NCI-H460 (cell line): ENCODE data around the gene PFDN1. TPM values are rescaled to one million over a fixed set of nuclear protein-coding genes. Genes with fewer than 3 reads are reported as not detected.
A peak's percentile ranks its signal among the peaks of the same experiment; 100 is the strongest.

ENCODE experiments used
- DNase-seq: peaks from one replicate; pipeline ENCODE4 v3.0.0-alpha.2; 2016; ENCODE audit warnings: low read depth; ENCODE audit errors: extremely low read depth
- total RNA-seq: library from RNA; depleted of rRNA; stranded (reverse); fragments of >200 nt; shearing (Covaris generic); gene quantifications from 2 replicates; pipeline ENCODE4 v1.2.3, GENCODE V29; 2014

Gene PFDN1
- total RNA-seq, 1 experiment from 2014 or later = 84.3 TPM

DNA sequence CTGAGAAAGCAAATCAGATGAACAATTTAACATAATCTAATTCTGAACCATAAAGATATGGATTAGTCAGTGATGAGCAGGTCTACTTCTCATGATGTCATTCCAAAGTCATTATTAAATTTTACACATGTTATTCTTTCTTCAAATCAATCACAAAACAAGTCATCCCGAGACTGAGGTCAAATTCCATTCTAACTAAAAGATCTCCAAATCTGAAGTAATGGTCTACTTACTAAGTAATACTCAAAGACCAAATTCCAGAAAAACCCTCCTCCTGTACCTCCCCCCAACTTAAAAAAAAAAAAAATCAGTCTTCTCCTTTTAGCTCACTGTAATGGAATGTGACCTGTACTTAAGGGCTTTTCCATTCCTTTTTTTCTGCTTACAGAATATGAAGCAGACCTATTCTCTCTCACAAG lies 4.7 kb downstream of the PFDN1 start:
- DNase-seq = no peak

DNA sequence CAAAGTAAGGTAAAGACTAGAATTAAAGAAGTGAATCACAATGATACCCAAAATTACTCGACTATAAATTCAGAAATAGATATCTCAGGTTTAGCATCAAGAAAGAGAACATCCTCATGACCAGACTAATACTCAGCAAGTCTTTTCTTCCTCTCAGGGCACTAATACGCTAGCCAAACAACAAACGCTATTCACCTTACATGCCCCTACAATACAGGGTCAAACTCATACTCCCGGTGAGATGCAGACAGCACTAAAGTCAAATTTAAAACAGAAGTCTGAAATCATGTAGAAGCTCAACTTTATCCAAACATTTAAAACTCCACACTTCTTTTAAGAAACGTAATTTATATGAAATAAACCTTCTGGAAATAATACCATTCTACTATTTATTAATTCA lies 5.6 kb downstream of the PFDN1 start:
- DNase-seq = no peak

DNA sequence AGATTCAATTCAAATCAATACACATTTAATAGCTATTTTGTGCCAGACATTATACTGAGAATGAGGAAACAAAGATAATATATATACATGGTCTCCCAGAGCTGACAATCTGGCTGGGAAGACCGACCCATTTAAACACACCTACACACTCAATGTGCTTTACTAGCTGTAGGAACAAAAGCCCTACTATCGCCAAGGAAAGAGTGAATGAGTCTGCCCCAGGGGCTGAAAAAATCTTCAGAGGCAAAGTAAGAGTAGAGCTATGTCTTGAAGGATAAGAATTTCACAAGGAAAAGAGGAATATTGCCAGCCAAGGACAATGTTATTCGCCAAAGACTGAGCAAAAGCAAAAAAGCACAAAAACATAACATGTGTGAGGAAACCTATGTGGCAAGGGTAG lies 6.6 kb downstream of the PFDN1 start:
- no peak for DNase-seq

DNA sequence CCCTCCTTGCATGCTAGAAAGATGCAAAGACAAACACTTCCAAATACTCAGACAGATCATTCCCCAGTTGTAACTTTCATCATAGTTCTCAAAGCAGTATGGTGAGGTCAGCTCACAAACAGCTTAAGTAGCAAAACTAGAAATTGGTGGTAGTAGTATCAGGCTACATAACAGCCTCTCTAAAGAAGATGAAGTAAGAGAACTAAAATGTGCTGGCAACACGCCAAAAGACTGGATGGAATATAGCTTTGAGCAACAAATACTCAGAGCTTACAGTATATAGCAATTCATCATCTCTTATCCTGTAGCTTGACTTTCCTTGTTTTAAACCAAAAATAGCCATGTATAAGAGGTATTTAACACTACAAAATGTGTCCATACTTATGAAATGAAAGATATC lies 7.5 kb downstream of the PFDN1 start:
- DNase-seq = peak; percentile 48

DNA sequence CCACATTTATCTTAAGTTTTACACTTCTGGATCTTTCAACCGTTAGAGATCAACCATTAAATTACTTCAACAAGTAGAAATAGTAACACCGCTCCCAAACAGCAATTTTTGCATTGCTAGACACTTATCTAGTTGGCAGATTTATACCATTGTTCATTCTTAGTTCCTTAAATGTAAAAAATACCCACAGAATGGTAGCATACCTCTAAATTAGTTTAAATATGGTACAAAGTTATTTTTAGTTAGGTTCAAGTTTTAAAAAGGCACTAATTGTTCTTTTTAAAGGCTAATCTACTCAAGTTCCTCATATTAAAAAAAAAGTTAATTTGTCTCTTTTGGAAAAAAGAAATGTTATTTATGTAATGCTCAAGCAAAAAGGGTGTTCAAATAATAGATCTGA lies 8.1 kb downstream of the PFDN1 start:
- no peak for DNase-seq

DNA sequence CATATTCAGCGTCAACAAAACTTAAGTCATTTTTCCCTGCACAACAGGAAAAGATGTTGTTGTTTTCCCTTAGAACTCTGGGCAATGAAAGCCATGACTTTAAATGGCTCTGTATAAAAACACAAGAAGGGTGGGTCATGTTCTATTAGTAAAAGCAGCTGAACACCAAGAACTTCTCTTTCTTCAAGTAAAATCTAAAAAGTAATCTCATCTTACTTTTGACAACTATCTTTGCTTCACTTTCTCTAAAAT lies 9.1 kb downstream of the PFDN1 start:
- DNase-seq = no peak

DNA sequence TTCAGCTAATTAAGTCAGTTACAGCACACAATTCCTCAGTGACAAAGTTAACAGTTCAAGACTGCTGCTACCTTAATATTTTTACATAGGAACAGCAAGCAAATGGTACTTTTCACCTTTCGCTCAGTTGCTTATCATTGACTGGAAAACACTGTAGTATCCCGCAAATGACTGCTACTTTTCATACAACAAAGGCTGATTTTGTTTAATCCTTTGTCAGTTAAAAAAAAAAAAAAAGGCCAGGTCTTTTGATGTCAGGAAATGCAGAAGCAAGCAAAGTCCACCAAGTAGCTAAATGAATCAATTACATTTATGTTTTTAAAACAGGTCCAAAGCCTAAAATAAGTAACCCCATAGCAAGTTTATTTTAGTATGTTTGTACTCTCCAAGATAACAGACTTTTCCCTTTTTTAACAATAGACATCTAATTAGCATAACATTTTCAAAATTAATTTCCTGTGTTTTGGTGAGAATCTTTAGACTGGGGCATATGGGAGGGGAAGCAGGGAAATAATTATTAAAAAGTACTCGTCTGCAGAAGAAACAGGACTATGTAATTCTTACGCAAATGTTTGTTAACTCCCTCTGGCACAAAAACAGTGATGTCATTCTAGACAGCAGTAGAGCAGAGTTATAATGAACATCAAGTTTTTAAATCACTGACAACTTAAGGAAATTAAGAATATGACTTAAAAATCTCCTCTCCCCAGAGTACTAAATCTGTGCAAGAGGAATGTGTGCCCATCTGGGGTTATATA lies 9.6 kb downstream of the PFDN1 start:
- no peak for DNase-seq

DNA sequence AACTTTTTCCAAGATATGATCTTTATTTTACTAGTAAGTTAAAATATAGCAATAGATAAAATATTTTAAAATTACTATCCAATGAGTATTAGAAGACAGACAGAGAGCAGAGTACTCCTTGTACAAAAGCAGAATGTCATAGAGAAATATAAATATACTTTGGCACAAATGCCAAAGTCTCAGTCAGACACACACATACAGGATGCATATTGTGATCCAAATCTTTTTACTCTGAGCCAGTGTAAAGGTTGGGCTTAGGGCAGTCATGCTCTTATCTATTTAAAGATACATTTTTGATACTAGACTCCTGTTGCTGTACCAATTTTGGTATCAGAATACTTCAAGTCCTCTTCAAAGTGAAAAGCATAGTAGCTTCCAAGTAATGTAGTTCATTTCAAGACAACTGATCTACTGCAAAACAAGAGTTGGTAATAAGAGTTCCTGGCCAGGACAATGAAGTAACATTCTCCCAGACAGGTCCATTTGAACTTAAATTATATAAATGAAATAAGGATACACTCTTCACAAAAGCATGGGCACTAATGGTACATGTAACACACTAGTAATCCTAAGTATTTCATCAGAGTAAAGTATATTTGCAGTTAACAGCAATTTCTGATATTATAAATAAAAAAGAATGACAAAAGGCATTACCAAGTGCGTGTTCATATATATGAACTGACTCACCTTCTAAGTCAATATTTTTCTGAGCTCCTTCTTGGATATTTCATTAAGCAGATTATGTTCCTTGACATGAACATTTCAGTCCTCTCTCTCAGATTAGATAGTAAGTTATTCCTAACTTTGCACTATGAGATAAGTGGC lies 10.5 kb downstream of the PFDN1 start:
- peak; percentile 32 for DNase-seq

DNA sequence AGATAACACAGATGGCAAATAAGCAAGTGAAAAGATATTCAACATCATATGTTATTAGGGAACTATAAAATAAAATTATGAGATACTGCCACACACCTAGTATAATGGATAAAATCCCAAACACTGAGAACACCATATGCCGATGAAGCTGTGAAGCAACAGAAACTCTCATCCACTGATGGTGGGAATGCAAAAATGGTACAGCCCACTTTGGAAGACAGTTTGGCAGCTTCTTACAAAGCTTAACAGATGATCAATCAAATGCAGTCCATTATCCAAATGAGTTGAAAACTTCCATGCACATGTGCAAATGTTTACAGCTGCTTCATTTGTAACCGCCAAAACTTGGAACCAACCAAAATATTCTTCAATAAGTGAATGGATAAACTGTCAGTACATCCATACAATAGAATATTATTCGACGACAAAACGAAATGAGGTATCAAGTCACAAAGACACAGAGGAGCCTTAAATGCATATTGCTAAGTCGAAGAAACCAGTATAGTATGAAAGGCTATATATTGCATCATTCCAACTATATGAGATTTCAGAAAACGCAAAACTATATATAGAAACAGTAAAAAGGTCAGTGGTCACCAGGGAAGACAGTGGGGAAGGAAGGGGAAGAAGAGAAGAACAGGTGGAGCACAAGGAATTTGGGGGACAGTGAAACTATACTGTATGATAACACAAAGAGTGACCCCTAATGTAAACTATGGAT lies 14.9 kb downstream of the PFDN1 start:
- DNase-seq = no peak

DNA sequence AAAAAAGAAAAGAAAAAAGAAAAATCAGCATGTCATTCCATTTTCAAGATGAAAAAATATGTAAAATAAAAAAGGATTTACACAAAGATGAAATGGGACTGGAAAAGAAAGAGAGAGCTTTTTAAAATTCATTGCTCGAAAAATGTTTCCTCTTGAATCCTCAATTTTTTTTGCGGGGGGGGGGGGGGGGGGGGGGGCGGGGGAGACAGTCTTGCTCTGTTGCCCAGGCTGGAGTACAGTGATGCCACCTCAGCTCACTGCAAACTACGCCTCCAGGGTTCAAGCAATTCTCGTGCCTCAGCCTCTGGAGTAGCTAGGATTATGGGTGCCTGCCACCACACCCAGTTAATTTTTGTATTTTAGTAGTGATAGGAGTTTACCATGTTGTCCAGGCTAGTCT lies 16.5 kb downstream of the PFDN1 start:
- DNase-seq = no peak

DNA sequence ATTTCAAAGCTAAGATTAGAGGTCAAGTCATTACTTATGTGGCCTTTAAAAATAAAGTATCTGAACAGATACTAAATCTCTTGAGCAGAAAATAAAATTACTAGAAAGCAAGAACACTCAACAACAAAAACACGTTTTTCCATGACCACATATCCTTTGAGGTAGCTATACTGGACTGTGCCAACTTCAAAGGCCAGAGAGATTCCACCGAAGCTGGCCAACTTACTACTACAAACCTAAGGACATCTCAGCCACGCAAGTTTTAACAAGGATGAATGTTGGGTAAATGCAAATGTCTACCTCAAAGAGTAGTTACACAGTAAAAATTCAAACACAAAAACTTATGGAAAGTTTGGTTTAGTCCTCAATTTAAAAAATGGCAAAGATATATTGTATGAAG lies 18.9 kb downstream of the PFDN1 start:
- DNase-seq = no peak

DNA sequence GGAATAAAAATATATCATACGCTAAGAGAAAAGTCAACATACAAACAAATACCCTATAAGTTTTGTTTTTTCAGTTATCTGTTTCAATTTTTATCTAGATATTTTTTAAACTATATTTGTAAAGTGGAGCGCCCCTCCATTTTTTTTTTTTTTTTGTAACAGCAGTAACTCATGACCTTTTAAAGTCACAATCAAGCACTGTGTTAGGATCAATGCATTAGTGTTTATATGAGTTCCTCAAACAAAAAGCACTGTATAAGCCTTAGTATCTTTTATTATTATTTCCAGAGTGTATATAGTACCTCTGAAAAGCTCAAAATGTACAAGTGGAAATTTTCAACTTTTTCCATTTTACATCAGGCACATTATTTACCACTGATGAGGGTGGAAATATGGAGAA lies 20.6 kb downstream of the PFDN1 start:
- no peak for DNase-seq

DNA sequence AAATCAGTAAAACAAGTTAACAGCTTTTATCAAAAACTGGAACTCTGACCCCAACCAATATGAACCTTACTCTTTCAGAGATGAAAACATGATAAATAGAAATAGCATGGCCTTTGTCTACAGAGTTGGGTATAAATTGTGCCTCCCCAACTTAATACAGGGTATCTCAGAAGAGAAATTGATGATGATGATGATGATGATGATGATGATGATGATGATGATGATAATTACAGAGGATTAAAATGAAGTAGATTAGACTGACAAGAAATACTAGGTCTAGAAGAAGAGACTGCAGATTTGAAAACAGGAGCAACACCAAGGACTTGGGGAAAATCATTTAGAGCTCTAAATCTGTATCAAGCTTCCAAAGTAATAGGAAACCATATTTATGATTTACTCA lies 27.1 kb downstream of the PFDN1 start:
- no peak for DNase-seq

DNA sequence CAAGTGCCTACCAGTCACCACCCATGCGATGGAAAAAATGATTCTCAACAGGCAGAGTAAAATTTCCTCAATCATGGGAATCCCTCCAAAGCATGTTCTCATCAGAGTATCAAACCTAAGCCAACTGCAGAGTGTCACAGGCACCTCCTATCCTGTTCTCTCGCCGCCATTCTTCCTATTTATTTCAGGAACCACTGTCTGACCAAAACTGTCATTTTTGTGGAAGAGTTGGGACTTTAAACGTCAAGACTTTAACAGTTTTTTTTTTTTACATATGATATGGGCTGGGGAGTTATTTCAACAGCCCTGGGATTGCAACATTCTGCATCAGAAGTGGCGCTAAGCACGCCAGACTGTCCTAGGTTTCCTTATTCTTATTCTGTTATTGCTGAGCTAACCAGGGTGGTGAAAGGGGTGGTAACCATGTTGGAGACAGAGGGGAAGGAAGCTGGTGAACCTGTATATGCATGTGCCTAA lies 29.5 kb downstream of the PFDN1 start:
- DNase-seq = no peak

DNA sequence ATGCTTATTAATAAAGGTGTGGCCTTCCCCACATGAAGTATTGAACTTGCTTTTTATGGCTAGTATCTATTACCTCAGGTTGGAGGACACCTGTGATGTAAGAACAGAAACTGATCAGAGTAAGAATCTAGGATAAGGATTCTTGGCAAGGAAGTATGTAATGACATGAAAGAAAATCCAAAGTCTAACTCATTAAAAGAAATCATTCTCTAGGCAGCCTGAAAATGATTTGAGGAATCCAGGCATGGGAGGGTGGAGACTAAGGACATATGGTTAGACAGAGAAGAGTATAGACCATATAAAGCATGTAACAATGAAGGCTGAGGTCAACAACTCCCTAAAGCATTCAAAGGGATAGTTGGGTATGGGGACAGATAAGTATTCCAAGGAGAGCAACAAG lies 32.9 kb downstream of the PFDN1 start:
- no peak for DNase-seq

DNA sequence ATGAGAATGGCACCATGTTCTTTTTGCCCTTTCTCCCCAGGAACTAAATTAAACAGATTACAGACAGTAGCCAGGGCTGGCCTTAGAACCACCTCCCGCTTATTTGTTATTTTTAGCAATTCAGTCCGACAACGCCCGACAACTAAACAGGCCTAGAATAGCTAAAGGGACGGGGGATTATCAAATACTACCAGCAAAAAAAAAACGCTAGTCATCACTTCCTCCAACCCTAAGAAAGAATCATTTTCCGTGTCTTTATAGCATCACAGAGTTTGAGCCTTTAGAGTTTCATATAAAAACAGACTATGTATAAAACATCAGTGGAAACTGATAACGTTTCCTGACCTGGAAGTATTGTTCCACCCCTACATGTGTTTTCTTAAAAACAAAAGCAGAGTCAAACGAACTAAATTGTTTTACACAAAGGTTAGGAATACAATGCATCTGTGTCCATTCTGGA lies 35.3 kb downstream of the PFDN1 start:
- DNase-seq = no peak

DNA sequence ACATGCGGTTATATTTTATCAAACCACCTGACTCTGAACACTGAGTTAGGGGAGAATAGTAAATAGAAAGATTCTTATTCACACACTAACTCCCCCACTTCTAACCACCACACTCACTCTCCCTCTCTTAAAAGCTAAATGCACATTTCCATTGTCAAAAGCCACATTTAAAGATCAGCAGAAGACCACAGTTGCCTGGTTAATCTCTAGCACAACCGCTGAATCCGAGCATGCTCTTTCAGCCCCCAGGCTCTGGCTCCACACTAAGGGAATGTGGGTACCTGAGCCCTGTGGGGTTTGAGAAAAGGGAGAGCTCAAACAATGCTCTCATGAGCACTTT lies 35.7 kb downstream of the PFDN1 start:
- no peak for DNase-seq

DNA sequence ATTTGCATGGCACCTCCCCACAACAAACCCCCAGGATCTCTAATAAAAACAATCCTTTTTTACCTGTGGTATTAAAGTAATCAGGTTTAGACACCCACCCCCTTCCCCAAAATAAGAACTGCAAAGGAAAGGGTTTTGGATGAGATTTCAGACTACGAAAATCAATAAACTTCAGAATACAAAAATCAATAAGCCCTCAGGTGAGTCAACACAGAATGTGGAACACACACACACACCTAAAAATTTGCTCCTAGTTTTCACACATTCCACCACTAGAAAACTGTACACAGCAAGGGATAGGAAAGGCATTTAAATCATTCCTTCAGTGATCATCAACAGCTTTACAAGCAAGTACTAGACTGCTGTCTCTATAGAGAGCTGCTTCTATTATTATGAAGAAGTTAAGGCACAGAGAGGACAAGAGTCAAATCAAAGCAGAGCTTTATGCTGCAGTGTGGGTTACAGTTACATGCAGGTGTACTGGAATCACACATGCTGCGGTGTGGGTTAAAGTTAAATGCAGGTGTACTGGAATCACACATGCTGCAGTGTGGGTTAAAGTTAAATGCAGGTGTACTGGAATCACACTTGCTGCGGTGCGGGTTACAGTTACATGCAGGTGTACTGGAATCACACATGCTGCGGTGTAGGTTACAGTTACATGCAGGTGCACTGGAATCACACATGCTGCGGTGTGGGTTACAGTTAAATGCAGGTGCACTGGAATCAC lies 36.3 kb downstream of the PFDN1 start:
- DNase-seq = no peak

DNA sequence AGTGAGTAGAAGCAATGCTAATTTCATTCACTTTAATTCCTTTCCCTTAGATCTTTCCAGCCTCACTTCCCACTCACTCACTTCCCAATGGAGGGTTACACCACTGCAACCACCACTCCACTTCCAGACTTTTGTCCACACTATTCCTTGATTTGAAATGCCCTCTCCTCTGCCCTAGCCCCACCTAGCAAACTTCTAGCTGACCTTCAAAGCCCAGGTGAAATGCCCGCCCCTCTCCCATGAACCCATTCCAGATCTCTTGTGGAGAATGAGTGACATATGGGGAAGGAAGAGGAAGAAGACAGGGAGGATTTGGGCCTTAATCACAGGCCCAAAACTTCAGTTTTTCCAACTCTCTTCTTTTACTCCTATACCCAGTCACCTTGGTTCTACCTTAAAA lies 37.1 kb downstream of the PFDN1 start:
- no peak for DNase-seq

DNA sequence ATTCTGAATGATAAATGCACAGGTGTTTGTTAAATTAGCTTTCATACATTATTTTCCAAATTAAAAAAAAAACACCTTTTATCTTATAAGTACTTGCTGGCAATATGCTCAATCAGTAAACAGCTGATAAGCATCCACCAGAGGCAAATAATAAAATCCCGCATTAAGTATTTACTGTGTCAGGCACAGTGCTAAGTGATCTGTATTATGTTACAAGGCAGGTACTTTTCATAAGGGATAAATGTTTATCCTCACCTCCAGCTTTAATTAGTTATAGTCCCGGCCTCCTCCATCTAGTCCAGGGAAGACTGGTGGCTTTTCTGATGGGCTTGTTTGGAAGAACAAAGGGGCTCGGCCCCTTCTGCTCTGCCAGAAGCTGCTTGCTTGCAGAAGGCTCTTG lies 40.1 kb downstream of the PFDN1 start:
- no peak for DNase-seq

DNA sequence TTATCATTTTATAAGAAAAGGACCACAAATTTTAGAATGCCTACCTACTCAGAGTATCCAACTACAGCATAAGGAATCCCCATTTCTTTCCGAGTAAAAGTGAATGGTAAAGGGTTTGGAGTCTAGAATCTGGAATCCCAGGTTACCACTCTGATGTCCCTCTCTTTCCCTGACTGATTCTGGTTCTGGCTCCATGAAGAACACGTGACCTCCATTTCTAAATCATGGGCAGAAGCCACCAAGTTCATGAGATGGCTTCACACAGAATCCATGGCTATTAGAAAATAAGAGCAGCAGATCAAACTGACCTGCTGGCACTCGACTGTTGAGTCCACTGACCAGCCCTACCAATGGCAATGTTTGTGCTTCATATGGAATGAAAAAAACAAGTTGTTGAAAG lies 40.7 kb downstream of the PFDN1 start:
- DNase-seq = no peak
